ENCODE data around the gene PSMB2. TPM values are rescaled to one million over a fixed set of nuclear protein-coding genes. Genes with fewer than 3 reads are reported as not detected.

PSMB2 gene
- total and polyA plus RNA-seq, 9 donors = 16.7 to 88.7 (median 36.9) TPM

DNA sequence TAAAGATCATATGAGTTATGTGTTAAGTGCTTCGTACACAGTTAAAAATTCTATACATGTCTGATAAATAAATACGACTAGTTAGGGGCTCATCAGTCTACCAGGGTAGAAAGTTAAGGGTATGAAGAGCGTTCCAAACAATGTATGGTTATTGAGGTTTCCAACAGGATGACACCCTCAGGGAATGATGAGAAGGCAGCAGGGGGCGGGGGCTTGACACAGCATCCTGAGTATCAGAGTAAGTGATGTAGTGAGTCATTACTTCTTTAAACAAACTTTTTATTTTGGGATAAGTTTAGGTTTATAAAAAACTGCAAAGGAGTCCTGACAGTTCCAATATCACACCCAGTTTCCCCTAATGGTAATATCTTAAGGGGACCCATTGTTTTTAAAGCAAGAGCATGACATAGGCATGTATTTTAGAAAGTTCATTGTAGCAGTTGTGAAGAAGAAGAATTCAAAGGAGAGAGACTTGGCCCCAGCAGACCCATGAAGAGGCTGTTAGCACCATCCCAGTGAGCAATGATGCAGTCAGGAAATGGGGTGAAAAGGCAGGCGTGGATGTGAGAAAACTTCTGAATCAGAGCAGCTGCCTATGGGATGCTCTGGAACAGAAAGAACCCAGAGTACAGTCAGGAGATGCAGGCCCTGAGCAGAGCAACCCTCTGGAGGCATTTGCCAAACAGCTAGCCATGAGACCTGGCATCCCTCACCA, 15.0 kb upstream of the PSMB2 start:
- no peaks in the 10 kb centered on the region for H3K36me3 ChIP-seq
- H3K4me1 ChIP-seq (ENCODE audit: insufficient read depth) = no peaks in the 10 kb centered on the region
- DNase-seq = no peak
- H3K4me3 ChIP-seq = no peak overlapping the region
- intact Hi-C loops (cut with DNase I) = no loop called here
- TF ChIP-seq, protein P1, sequence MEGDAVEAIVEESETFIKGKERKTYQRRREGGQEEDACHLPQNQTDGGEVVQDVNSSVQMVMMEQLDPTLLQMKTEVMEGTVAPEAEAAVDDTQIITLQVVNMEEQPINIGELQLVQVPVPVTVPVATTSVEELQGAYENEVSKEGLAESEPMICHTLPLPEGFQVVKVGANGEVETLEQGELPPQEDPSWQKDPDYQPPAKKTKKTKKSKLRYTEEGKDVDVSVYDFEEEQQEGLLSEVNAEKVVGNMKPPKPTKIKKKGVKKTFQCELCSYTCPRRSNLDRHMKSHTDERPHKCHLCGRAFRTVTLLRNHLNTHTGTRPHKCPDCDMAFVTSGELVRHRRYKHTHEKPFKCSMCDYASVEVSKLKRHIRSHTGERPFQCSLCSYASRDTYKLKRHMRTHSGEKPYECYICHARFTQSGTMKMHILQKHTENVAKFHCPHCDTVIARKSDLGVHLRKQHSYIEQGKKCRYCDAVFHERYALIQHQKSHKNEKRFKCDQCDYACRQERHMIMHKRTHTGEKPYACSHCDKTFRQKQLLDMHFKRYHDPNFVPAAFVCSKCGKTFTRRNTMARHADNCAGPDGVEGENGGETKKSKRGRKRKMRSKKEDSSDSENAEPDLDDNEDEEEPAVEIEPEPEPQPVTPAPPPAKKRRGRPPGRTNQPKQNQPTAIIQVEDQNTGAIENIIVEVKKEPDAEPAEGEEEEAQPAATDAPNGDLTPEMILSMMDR (IDR thresholded peaks at IDR 0.05) = no peak
- TF ChIP-seq EP300 (IDR thresholded peaks at IDR 0.05) (no peak), POLR2A (IDR thresholded peaks at IDR 0.05) (no peak)
- 65 to 67% (median 66%) methylated on average over 5 of the region's 5 CpGs for WGBS, 3 donors
- H3K27me3 ChIP-seq = no peaks in the 10 kb centered on the region
- H3K27ac ChIP-seq = no peak overlapping the region
- no peaks in the 10 kb centered on the region for H3K9me3 ChIP-seq

DNA sequence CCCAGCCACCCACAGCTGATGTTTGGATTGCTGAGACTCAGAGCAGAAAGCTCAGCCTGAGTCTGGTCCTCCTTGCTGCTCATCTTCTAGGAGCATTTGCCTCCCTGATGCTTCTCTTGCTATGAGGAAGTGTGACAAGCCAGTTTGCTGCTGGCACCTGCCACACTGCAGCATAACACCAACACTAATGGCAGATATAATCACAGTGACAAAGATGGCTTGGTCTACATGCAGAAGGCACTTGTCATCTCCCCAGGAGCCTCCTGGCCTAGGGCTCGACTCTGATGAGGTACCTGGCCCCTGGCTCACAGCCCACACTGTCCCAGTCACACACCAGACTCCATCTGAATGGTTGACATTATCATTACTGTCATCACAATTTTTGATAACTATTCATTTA, 13.9 kb upstream of the PSMB2 start:
- WGBS, 3 donors = 22 to 38% (median 27%) methylated on average over 1 of the region's 1 CpG
- Histone ChIP-seq H3K4me1 (ENCODE audit: insufficient read depth) (no peaks in the 10 kb centered on the region), H3K9me3 (no peaks in the 10 kb centered on the region), H3K4me3 (no peak overlapping the region), H3K27ac (no peak overlapping the region), H3K36me3 (no peaks in the 10 kb centered on the region), H3K27me3 (no peaks in the 10 kb centered on the region)
- intact Hi-C loops (cut with DNase I) = no loop called here
- DNase-seq = no peak
- TF ChIP-seq POLR2A (IDR thresholded peaks at IDR 0.05) = no peak
- no peak for TF ChIP-seq EP300 (IDR thresholded peaks at IDR 0.05)
- TF ChIP-seq, protein P1 (IDR thresholded peaks at IDR 0.05) = no peak

DNA sequence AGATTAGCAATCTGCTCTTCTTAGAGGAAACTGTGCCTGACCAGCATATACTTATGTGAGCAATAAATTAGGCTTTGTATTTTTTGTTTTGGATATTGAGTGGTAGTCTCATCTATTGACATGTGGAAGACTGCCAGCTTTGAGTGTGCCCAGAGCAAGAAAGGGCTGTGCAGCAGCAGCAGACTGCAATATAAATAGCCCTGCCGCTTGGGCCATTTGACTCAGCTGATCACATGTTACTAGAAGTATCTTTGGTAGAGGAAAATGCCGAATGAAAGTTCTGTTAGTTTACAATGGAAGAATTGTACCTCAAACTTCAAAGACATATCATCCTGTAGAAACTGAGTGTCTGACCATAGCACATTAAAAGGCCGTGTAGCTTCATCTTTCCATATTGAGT, 9.1 kb upstream of the PSMB2 start:
- no peaks in the 10 kb centered on the region for H3K9me3 ChIP-seq
- no peaks in the 10 kb centered on the region for H3K27me3 ChIP-seq
- no peaks in the 10 kb centered on the region for H3K36me3 ChIP-seq
- H3K4me1 ChIP-seq (ENCODE audit: insufficient read depth) = no peaks in the 10 kb centered on the region
- no peak for DNase-seq
- TF ChIP-seq POLR2A (IDR thresholded peaks at IDR 0.05) (no peak), EP300 (IDR thresholded peaks at IDR 0.05) (no peak)
- TF ChIP-seq, protein P1 (IDR thresholded peaks at IDR 0.05) = no peak
- no peak overlapping the region for H3K27ac ChIP-seq
- H3K4me3 ChIP-seq = no peak overlapping the region
- WGBS, 3 donors = 72 to 77% (median 74%) methylated on average over 3 of the region's 3 CpGs
- intact Hi-C loops (cut with DNase I) = no loop called here

- Histone ChIP-seq H3K9me3 (no peaks in the 10 kb centered on the region), H3K36me3 (no peaks in the 10 kb centered on the region), H3K27ac (no peak overlapping the region), H3K27me3 (no peaks in the 10 kb centered on the region), H3K4me3 (no peak overlapping the region), H3K4me1 (ENCODE audit: insufficient read depth) (no peaks in the 10 kb centered on the region)
- TF ChIP-seq POLR2A (IDR thresholded peaks at IDR 0.05) (no peak), EP300 (IDR thresholded peaks at IDR 0.05) (no peak)
- TF ChIP-seq, protein P1 (IDR thresholded peaks at IDR 0.05) = no peak
- DNase-seq = no peak
- intact Hi-C loops (cut with DNase I) = no loop called here
- WGBS, 3 donors = 11 to 23% (median 15%) methylated on average over 3 of the region's 3 CpGs
Observed at GRCh38 chr1:35646043-35646442, 4.7 kb upstream of the PSMB2 start.

Measured in ovary (tissue), 9 donors.